HepG2 (cell line): ENCODE data around the gene UBXN2A. TPM values are rescaled to one million over a fixed set of nuclear protein-coding genes. Genes with fewer than 3 reads are reported as not detected.

Experiments used
- AKNA ChIP-seq: sonication (generic); formaldehyde crosslinking; IDR thresholded peaks from 2 replicates; pipeline ENCODE4 v1.4.0; 2020; ENCODE audit warnings: missing genetic modification reagents, borderline replicate concordance
- ATF2 ChIP-seq: sonication (generic); formaldehyde crosslinking; IDR thresholded peaks from 2 replicates; pipeline ENCODE4 v1.4.0; 2020; ENCODE audit warnings: missing genetic modification reagents
- CEBPZ ChIP-seq: IDR thresholded peaks from 2 replicates; pipeline ENCODE4 v1.6.1; 2012; ENCODE audit warnings: low read length, improper control_type of control experiment
- DPF2 ChIP-seq: sonication (generic); formaldehyde crosslinking; IDR thresholded peaks from 2 replicates; pipeline ENCODE4 v1.4.0; 2020; ENCODE audit warnings: mild to moderate bottlenecking, low read depth, missing genetic modification reagents, borderline replicate concordance
- HMG20A ChIP-seq: IDR thresholded peaks from 2 replicates; pipeline ENCODE4 v1.6.1; 2016; ENCODE audit warnings: borderline replicate concordance
- MXI1 ChIP-seq: IDR thresholded peaks from 3 replicates; pipeline ENCODE4 v1.6.1; 2012; ENCODE audit warnings: low read depth, low read length, inconsistent platforms, borderline replicate concordance
- MYPOP ChIP-seq: sonication (generic); formaldehyde crosslinking; IDR thresholded peaks from 2 replicates; pipeline ENCODE4 v1.8.1; 2023; ENCODE audit warnings: mild to moderate bottlenecking, moderate library complexity, missing genetic modification reagents
- NFATC3 ChIP-seq: sonication (generic); formaldehyde crosslinking; IDR thresholded peaks from 2 replicates; pipeline ENCODE4 v1.5.1; 2020; ENCODE audit warnings: mild to moderate bottlenecking, missing genetic modification reagents
- RBM39 ChIP-seq: fragments of 200-400 bp; formaldehyde crosslinking; IDR thresholded peaks from one replicate; pipeline ENCODE4 v1.6.1; 2018; ENCODE audit warnings: antibody characterized with exemption, mild to moderate bottlenecking, low read depth, low read length; ENCODE audit not compliant: poor library complexity, severe bottlenecking
- SP1 ChIP-seq, 2 experiments: fragments of 450-650 bp in 1 of 2; sonication (generic) in 1 of 2; formaldehyde crosslinking in 1 of 2; IDR thresholded peaks; 2 replicates each; pipeline versions ENCODE4 v1.4.0 to v1.6.1; 2016 to 2020; ENCODE audit warnings: missing genetic modification reagents in 1 of 2
- SUZ12 ChIP-seq: fragments of 150-350 bp; IDR thresholded peaks from 2 replicates; pipeline ENCODE4 v1.6.1; 2014; ENCODE audit warnings: low read depth, low read length
- TBX3 ChIP-seq: fragments of 450-650 bp; IDR thresholded peaks from 2 replicates; pipeline ENCODE4 v1.6.1; 2017; ENCODE audit warnings: antibody characterized with exemption, mild to moderate bottlenecking, inconsistent platforms, borderline replicate concordance
- XBP1 ChIP-seq: sonication (generic); formaldehyde crosslinking; IDR thresholded peaks from 2 replicates; pipeline ENCODE4 v1.5.0; 2020; ENCODE audit warnings: missing genetic modification reagents
- ZMYM3 ChIP-seq: sonication (generic); formaldehyde crosslinking; IDR thresholded peaks from 2 replicates; pipeline ENCODE4 v1.5.1; 2020; ENCODE audit warnings: mild to moderate bottlenecking, missing genetic modification reagents
- ZNF589 ChIP-seq: sonication (generic); formaldehyde crosslinking; conservative IDR thresholded peaks from 2 replicates; pipeline ENCODE4 v1.8.0; 2022; ENCODE audit warnings: mild to moderate bottlenecking, moderate library complexity, missing genetic modification reagents
- ZNF7 ChIP-seq: IDR thresholded peaks from 2 replicates; pipeline ENCODE4 v1.6.1; 2016; ENCODE audit warnings: missing biosample characterization, missing genetic modification reagents
- ZNF720 ChIP-seq: sonication (generic); formaldehyde crosslinking; IDR thresholded peaks from 2 replicates; pipeline ENCODE4 v1.4.0; 2020; ENCODE audit warnings: missing genetic modification reagents
- ZNF850 ChIP-seq: sonication (generic); formaldehyde crosslinking; conservative IDR thresholded peaks from 2 replicates; pipeline ENCODE4 v1.9.0; 2021; ENCODE audit warnings: mild to moderate bottlenecking, missing genetic modification reagents
- polyA plus RNA-seq, 8 experiments: library from polyadenylated mRNA; depleted of rRNA in 3 of 8; stranded (reverse) in 7 of 8; unstranded in 1 of 8; fragments of >200 nt; fragmentation: Illumina TruSeq in 4 of 8; extraction: Trizol in 4 of 8; gene quantifications; 2 replicates each; pipeline versions ENCODE4 v1.2.1 to v1.2.3, GENCODE V29; 2011 to 2016; ENCODE audit warnings: low read depth in 4 of 8, missing spikeins in 1 of 8, mixed read lengths in 1 of 8; ENCODE audit not compliant: insufficient read depth in 1 of 8
- total RNA-seq, 5 experiments: library from RNA; depleted of rRNA; stranded (reverse); fragments of >200 nt; fragmentation: Illumina TruSeq; extraction: Trizol; gene quantifications; 2 replicates each; pipeline ENCODE4 v1.2.3, GENCODE V29; 2016; ENCODE audit warnings: low read depth in 1 of 5

Gene UBXN2A
- total and polyA plus RNA-seq, 2 of the 13 experiments (the other 11 are each of a cell fraction or from before 2014, with no cell fraction given): 8.3 to 20.9 TPM

GRCh38 chr2:23940718-23941620, 706 bp downstream of the UBXN2A start (continued):
- no peak for TF ChIP-seq AKNA (CRISPR knock-in tag)
- TF ChIP-seq ZMYM3 (CRISPR knock-in tag): no peak
- TF ChIP-seq XBP1 (CRISPR knock-in tag): no peak
- TF ChIP-seq CEBPZ: no peak
- no peak for TF ChIP-seq SUZ12
- TF ChIP-seq ZNF720 (CRISPR knock-in tag): no peak
- TF ChIP-seq ZNF850 (CRISPR knock-in tag): no peak
- TF ChIP-seq ZNF7 (CRISPR knock-in tag): no peak
- TF ChIP-seq DPF2 (CRISPR knock-in tag): no peak
- TF ChIP-seq HMG20A (CRISPR knock-in tag): no peak
- TF ChIP-seq MXI1: no peak
- no peak for TF ChIP-seq ZNF589
- 0 out of 2 replicates have a peak, but pooled peaks have one; percentile 56 for TF ChIP-seq MYPOP (CRISPR knock-in tag)
- 0 out of 2 replicates have a peak, but pooled peaks have one; percentile 4 for TF ChIP-seq NFATC3 (CRISPR knock-in tag)
- no peak for TF ChIP-seq TBX3
- no peak for TF ChIP-seq SP1 (IDR thresholded peaks at IDR 0.05)
- no peak for TF ChIP-seq SP1 (CRISPR knock-in tag; IDR thresholded peaks at IDR 0.05)
- TF ChIP-seq RBM39: no peak
- no peak for TF ChIP-seq ATF2 (CRISPR knock-in tag)
